ENCODE results near the gene PIGX. TPM values are rescaled to one million over a fixed set of nuclear protein-coding genes. Genes with fewer than 3 reads are reported as not detected.

PIGX gene
- total RNA-seq, 6 experiments from 2014 or later, result 6.4 to 17.0 (median 7.2) TPM

GRCh38 chr3:196772102-196772501 is 59.9 kb downstream of the PIGX start:
- TF ChIP-seq CTCF (IDR thresholded peaks at IDR 0.05) (no peak), POLR2A (IDR thresholded peaks at IDR 0.05) (no peak)
- WGBS (ENCODE audit: insufficient coverage, low coverage, low lambda C conversion rate, missing lambda C conversion rate), result 94% methylated on average over 3 of the region's 4 CpGs
- ATAC-seq (no peak), DNase-seq (no peak)
- Histone ChIP-seq H3K27me3 (no peaks in the 10 kb centered on the region), H3K36me3 (no peaks in the 10 kb centered on the region), H3K4me3 (no peak overlapping the region), H3K27ac (no peak overlapping the region), H3K4me1 (peaks cover 0 to 16% (median 4%) of the 10 kb centered on the region in 4 donors), H3K9me3 (no peaks in the 10 kb centered on the region)
- intact Hi-C loops (cut with DNase I), result no loop called here

- H3K4me1 ChIP-seq, result peaks cover 0 to 16% (median 4%) of the 10 kb centered on the region in 4 donors
- no peaks in the 10 kb centered on the region for H3K27me3 ChIP-seq
- TF ChIP-seq CTCF (IDR thresholded peaks at IDR 0.05) (no peak), POLR2A (IDR thresholded peaks at IDR 0.05) (no peak)
- DNase-seq, result no peak
- intact Hi-C loops (cut with DNase I), result no loop called here
- no peaks in the 10 kb centered on the region for H3K36me3 ChIP-seq
- H3K4me3 ChIP-seq, result no peak overlapping the region
- no peak for ATAC-seq
- no peaks in the 10 kb centered on the region for H3K9me3 ChIP-seq
- H3K27ac ChIP-seq, result no peak overlapping the region
- 87% methylated on average over 6 of the region's 6 CpGs for WGBS (ENCODE audit: insufficient coverage, low coverage, low lambda C conversion rate, missing lambda C conversion rate)
These were observed 60.7 kb downstream of the PIGX start for GRCh38 chr3:196772897-196773296.

- peak overlapping the region; percentile 15 to 61 (median 29) for H3K27ac ChIP-seq
- DNase-seq, result peak in 1 of 3 donors; percentile 63
These were observed 62.1 kb downstream of the PIGX start for GRCh38 chr3:196774191-196774820.

GRCh38 chr3:196774848-196775422 is 62.8 kb downstream of the PIGX start:
- TF ChIP-seq POLR2A (IDR thresholded peaks at IDR 0.05) (no peak), CTCF (IDR thresholded peaks at IDR 0.05) (no peak)
- no peak for DNase-seq
- Histone ChIP-seq H3K9me3 (no peaks in the 10 kb centered on the region), H3K4me3 (no peak overlapping the region), H3K27ac (peak overlapping the region in 1 of 3 donors; percentile 61), H3K27me3 (no peaks in the 10 kb centered on the region), H3K36me3 (no peaks in the 10 kb centered on the region), H3K4me1 (peaks cover 0 to 16% (median 4%) of the 10 kb centered on the region in 4 donors)
- ATAC-seq, result no peak
- intact Hi-C loops (cut with DNase I), result no loop called here
- 93% methylated on average over 6 of the region's 6 CpGs for WGBS (ENCODE audit: insufficient coverage, low coverage, low lambda C conversion rate, missing lambda C conversion rate)

More at GRCh38 chr3:196774191-196774820, 62.1 kb downstream of the PIGX start:
- intact Hi-C loops (cut with DNase I), result no loop called here
- no peaks in the 10 kb centered on the region for H3K9me3 ChIP-seq
- no peaks in the 10 kb centered on the region for H3K27me3 ChIP-seq
- peaks cover 0 to 16% (median 4%) of the 10 kb centered on the region in 4 donors for H3K4me1 ChIP-seq
- WGBS (ENCODE audit: insufficient coverage, low coverage, low lambda C conversion rate, missing lambda C conversion rate), result 38% methylated on average over 5 of the region's 5 CpGs
- no peak overlapping the region for H3K4me3 ChIP-seq
- TF ChIP-seq POLR2A (IDR thresholded peaks at IDR 0.05) (no peak), CTCF (IDR thresholded peaks at IDR 0.05) (no peak)
- H3K36me3 ChIP-seq, result no peaks in the 10 kb centered on the region
- peak; percentile 95 to 97 (median 96) for ATAC-seq

Data from right lobe of liver (tissue), 6 donors.